ENCODE data around the gene CDK19. TPM values are rescaled to one million over a fixed set of nuclear protein-coding genes. Genes with fewer than 3 reads are reported as not detected.

The CDK19 gene
- total RNA-seq, 1 donor, result 15.6 TPM

- Histone ChIP-seq H3K4me2 (ENCODE audit: insufficient read depth, low read length) (no peak overlapping the region), H2AFZ (ENCODE audit: low read length) (no peak overlapping the region), H3K79me2 (ENCODE audit: insufficient read depth, low read length) (no peaks in the 10 kb centered on the region), H3K36me3 (ENCODE audit: insufficient read depth, low read length) (no peaks in the 10 kb centered on the region), H4K20me1 (ENCODE audit: insufficient read depth, low read length) (no peaks in the 10 kb centered on the region), H3K9me3 (ENCODE audit: low read depth, low read length) (no peaks in the 10 kb centered on the region), H3K27me3 (ENCODE audit: insufficient read depth, low read length) (no peaks in the 10 kb centered on the region), H3K4me3 (ENCODE audit: insufficient read depth, low read length) (no peak overlapping the region), H3K27ac (ENCODE audit: low read depth, low read length) (no peak overlapping the region), H3K4me1 (ENCODE audit: insufficient read depth, low read length) (no peaks in the 10 kb centered on the region)
- DNase-seq (ENCODE audit: insufficient read length, low spot score, missing footprints), result no peak
- no peak for TF ChIP-seq CTCF (IDR thresholded peaks at IDR 0.05; ENCODE audit: extremely low read depth, low read depth, low read length)
Observed at GRCh38 chr6:110567957-110568696, 247.1 kb downstream of the CDK19 start.

- no peak overlapping the region for H3K27ac ChIP-seq (ENCODE audit: low read depth, low read length)
- H3K9me3 ChIP-seq (ENCODE audit: low read depth, low read length), result no peaks in the 10 kb centered on the region
- DNase-seq (ENCODE audit: insufficient read length, low spot score, missing footprints), result no peak
- no peak overlapping the region for H3K4me3 ChIP-seq (ENCODE audit: insufficient read depth, low read length)
- H3K4me2 ChIP-seq (ENCODE audit: insufficient read depth, low read length), result no peak overlapping the region
- no peaks in the 10 kb centered on the region for H4K20me1 ChIP-seq (ENCODE audit: insufficient read depth, low read length)
- H3K27me3 ChIP-seq (ENCODE audit: insufficient read depth, low read length), result no peaks in the 10 kb centered on the region
- no peaks in the 10 kb centered on the region for H3K36me3 ChIP-seq (ENCODE audit: insufficient read depth, low read length)
- no peak for TF ChIP-seq CTCF (IDR thresholded peaks at IDR 0.05; ENCODE audit: extremely low read depth, low read depth, low read length)
- H2AFZ ChIP-seq (ENCODE audit: low read length), result peak overlapping the region; percentile 30
- no peaks in the 10 kb centered on the region for H3K4me1 ChIP-seq (ENCODE audit: insufficient read depth, low read length)
- H3K79me2 ChIP-seq (ENCODE audit: insufficient read depth, low read length), result no peaks in the 10 kb centered on the region
Observed at GRCh38 chr6:110566346-110567125, 248.7 kb downstream of the CDK19 start.

GRCh38 chr6:110564703-110565421 is 250.4 kb downstream of the CDK19 start:
- no peak overlapping the region for H3K4me3 ChIP-seq (ENCODE audit: insufficient read depth, low read length)
- H3K27ac ChIP-seq (ENCODE audit: low read depth, low read length), result no peak overlapping the region
- no peaks in the 10 kb centered on the region for H3K36me3 ChIP-seq (ENCODE audit: insufficient read depth, low read length)
- H3K9me3 ChIP-seq (ENCODE audit: low read depth, low read length), result no peaks in the 10 kb centered on the region
- H2AFZ ChIP-seq (ENCODE audit: low read length), result no peak overlapping the region
- H3K4me1 ChIP-seq (ENCODE audit: insufficient read depth, low read length), result no peaks in the 10 kb centered on the region
- H3K27me3 ChIP-seq (ENCODE audit: insufficient read depth, low read length), result no peaks in the 10 kb centered on the region
- no peak overlapping the region for H3K4me2 ChIP-seq (ENCODE audit: insufficient read depth, low read length)
- peak; percentile 36 for DNase-seq (ENCODE audit: insufficient read length, low spot score, missing footprints)
- H3K79me2 ChIP-seq (ENCODE audit: insufficient read depth, low read length), result no peaks in the 10 kb centered on the region
- no peak for TF ChIP-seq CTCF (IDR thresholded peaks at IDR 0.05; ENCODE audit: extremely low read depth, low read depth, low read length)
- no peaks in the 10 kb centered on the region for H4K20me1 ChIP-seq (ENCODE audit: insufficient read depth, low read length)
